Keratinocyte (primary cell): Measurements from ENCODE around the gene DAZL. TPM values are rescaled to one million over a fixed set of nuclear protein-coding genes. Genes with fewer than 3 reads are reported as not detected.

Experiments
- DNase-seq: peaks from one replicate; pipeline ENCODE4 v3.0.0-alpha.2; 2011; ENCODE audit warnings: low read depth, missing footprints, low spot score
- FAIRE-seq: peaks from 2 replicates; lab custom pipeline; 2011; peaks lifted over from hg19 to GRCh38; lab: Jason Lieb, UNC
- H2AFZ ChIP-seq: 2 replicates; pipeline ENCODE4 v1.6.0; 2012; ENCODE audit warnings: low read length, control low read depth, inconsistent platforms; ENCODE audit not compliant: control insufficient read depth
- H3K27ac ChIP-seq: 2 replicates; pipeline ENCODE4 v1.5.1; 2011; ENCODE audit warnings: low read length; ENCODE audit not compliant: control insufficient read depth, insufficient read depth
- H3K27me3 ChIP-seq: 3 replicates; pipeline ENCODE4 v1.6.0; 2011; ENCODE audit warnings: low read length; ENCODE audit not compliant: control insufficient read depth, insufficient read depth; ENCODE audit errors: extremely low read depth
- H3K36me3 ChIP-seq, 2 experiments: 2 replicates in 1 of 2; 3 replicates in 1 of 2; pipeline ENCODE4 v1.5.1; 2011; ENCODE audit warnings: low read length in 2 of 2, mild to moderate bottlenecking in 1 of 2; ENCODE audit not compliant: control insufficient read depth in 2 of 2, insufficient read depth in 2 of 2; ENCODE audit errors: extremely low read depth in 1 of 2
- H3K4me1 ChIP-seq: 3 replicates; pipeline ENCODE4 v1.5.1; 2011; ENCODE audit warnings: low read length; ENCODE audit not compliant: control insufficient read depth, insufficient read depth; ENCODE audit errors: extremely low read depth
- H3K4me2 ChIP-seq: 3 replicates; pipeline ENCODE4 v1.6.0; 2011; ENCODE audit warnings: low read depth, low read length; ENCODE audit not compliant: control insufficient read depth, insufficient read depth; ENCODE audit errors: extremely low read depth
- H3K4me3 ChIP-seq, 3 experiments: fragments of 200-600 bp in 1 of 3; sonication (generic) in 1 of 3; 2 replicates in 2 of 3; 3 replicates in 1 of 3; pipeline ENCODE4 v1.5.1; 2011 to 2016; ENCODE audit warnings: low read length in 3 of 3, mild to moderate bottlenecking in 3 of 3, control low read depth in 2 of 3, inconsistent platforms in 1 of 3, low read depth in 1 of 3, mixed read lengths in 1 of 3, mixed run types in 1 of 3, moderate library complexity in 1 of 3; ENCODE audit not compliant: control insufficient read depth in 2 of 3, insufficient read depth in 2 of 3; ENCODE audit errors: extremely low read depth in 1 of 3
- H3K79me2 ChIP-seq: 2 replicates; pipeline ENCODE4 v1.6.0; 2012; ENCODE audit warnings: low read length; ENCODE audit not compliant: control insufficient read depth, insufficient read depth
- H3K9ac ChIP-seq: 3 replicates; pipeline ENCODE4 v1.6.0; 2011; ENCODE audit warnings: low read length; ENCODE audit not compliant: control insufficient read depth, insufficient read depth; ENCODE audit errors: extremely low read depth
- H3K9me1 ChIP-seq: 3 replicates; pipeline ENCODE4 v1.6.0; 2011; ENCODE audit warnings: low read length; ENCODE audit not compliant: control insufficient read depth, insufficient read depth; ENCODE audit errors: extremely low read depth
- H3K9me3 ChIP-seq: 2 replicates; pipeline ENCODE4 v1.5.1; 2012; ENCODE audit warnings: low read depth, low read length; ENCODE audit not compliant: control insufficient read depth
- H4K20me1 ChIP-seq: 3 replicates; pipeline ENCODE4 v1.6.0; 2011; ENCODE audit warnings: low read length; ENCODE audit not compliant: control insufficient read depth, insufficient read depth; ENCODE audit errors: extremely low read depth
- CTCF ChIP-seq, 3 experiments: IDR thresholded peaks in 1 of 3; conservative IDR thresholded peaks in 1 of 3; optimal IDR thresholded peaks in 1 of 3; 2 replicates in 2 of 3; 3 replicates in 1 of 3; pipeline versions ENCODE3 to v1.5.1; 2011; ENCODE audit warnings: low read length in 3 of 3, mild to moderate bottlenecking in 3 of 3, moderate library complexity in 2 of 3, control low read depth in 1 of 3, inconsistent platforms in 1 of 3; ENCODE audit not compliant: insufficient read depth in 2 of 3; ENCODE audit errors: extremely low read depth in 1 of 3
- EZH2 ChIP-seq: IDR thresholded peaks from one replicate; pipeline ENCODE4 v1.6.1; 2012; ENCODE audit warnings: inconsistent platforms, mild to moderate bottlenecking, low read length, moderate library complexity
- dilution Hi-C: fragments of 300-500 bp; cut with MboI; formaldehyde crosslinking; loops from one replicate; pipeline ENCODE4 v1.7.0; 2020; ENCODE audit warnings: low sequenced_read_pairs; ENCODE audit not compliant: extremely low pct_ligation_motif_present
- polyA plus RNA-seq, 5 experiments: library from polyadenylated mRNA; depleted of rRNA in 3 of 5; stranded (reverse) in 3 of 5; stranded (forward) in 1 of 5; unstranded in 1 of 5; fragments of >200 nt; gene quantifications; 1 replicate in 1 of 5; 2 replicates in 3 of 5; 3 replicates in 1 of 5; pipeline versions ENCODE4 v1.2.1 to v1.2.3, GENCODE V29; 2011 to 2012; ENCODE audit warnings: missing spikeins in 2 of 5, low read depth in 1 of 5, low replicate concordance in 1 of 5

The DAZL gene
- polyA plus RNA-seq, 1 donor (not counting 4 experiments of a cell fraction or from before 2014, with no cell fraction given) = not detected

DNA sequence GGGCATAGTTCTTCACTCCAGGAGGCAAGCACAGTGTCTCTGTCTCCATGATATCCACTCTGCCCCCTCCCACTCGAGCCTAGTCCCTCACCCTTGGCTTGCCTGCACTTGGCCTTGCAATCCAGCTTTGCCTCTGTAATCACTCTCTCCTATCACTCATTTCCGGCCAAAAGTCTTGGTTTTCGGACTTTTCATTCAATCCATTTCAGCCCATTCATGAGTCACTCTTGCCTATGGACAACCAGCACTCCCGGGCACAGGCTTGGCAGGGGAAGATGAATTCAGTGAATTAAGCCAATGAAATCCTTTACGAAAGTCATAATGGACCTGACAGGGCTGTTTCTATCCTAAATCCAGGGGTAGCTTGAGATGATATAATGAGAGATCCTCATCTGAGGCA lies 21.7 kb downstream of the DAZL start:
- Histone ChIP-seq H3K9me3 (no peaks in the 10 kb centered on the region), H4K20me1 (no peaks in the 10 kb centered on the region), H3K4me1 (no peaks in the 10 kb centered on the region), H3K4me3 (no peak overlapping the region), H2AFZ (no peak overlapping the region), H3K9me1 (no peaks in the 10 kb centered on the region), H3K36me3 (no peaks in the 10 kb centered on the region), H3K27me3 (no peaks in the 10 kb centered on the region), H3K9ac (no peak overlapping the region), H3K27ac (no peak overlapping the region), H3K4me2 (no peak overlapping the region), H3K79me2 (no peaks in the 10 kb centered on the region)
- DNase-seq = no peak
- FAIRE-seq = no peak
- dilution Hi-C loops = no loop called here
- no peak for TF ChIP-seq CTCF (optimal IDR thresholded peaks at IDR 0.05 in 1 of 3, IDR thresholded peaks at IDR 0.05 in 1 of 3, conservative IDR thresholded peaks at IDR 0.05 in 1 of 3; ENCODE audit: extremely low read depth in 1 of 3, insufficient read depth in 2 of 3, low read length in 3 of 3)

DNA sequence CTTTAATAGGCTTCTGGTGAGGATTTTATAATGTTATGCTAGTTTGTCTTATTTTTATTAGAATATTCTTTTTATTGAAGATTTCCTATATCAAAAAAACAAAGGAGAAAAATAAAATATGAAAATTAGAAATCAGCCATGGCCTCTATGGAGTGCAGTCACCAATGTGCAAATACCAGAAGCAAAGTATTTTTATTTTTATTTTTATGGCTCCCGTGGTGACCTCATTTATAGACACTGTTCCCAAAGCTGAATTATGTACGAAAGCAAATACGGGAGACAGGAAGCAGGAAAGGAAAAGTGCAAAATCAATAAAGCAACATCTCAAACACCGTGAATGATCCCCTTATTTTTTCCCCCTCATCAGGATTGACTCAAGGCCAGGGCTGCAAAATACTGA lies 35.1 kb downstream of the DAZL start:
- H3K9me1 ChIP-seq = no peaks in the 10 kb centered on the region
- TF ChIP-seq CTCF (optimal IDR thresholded peaks at IDR 0.05 in 1 of 3, IDR thresholded peaks at IDR 0.05 in 1 of 3, conservative IDR thresholded peaks at IDR 0.05 in 1 of 3; ENCODE audit: extremely low read depth in 1 of 3, insufficient read depth in 2 of 3, low read length in 3 of 3) (no peak), EZH2 (no peak)
- dilution Hi-C loops = no loop called here
- no peak overlapping the region for H3K9ac ChIP-seq
- H3K4me3 ChIP-seq = no peak overlapping the region
- H3K79me2 ChIP-seq = no peaks in the 10 kb centered on the region
- no peak for DNase-seq
- no peak overlapping the region for H3K27ac ChIP-seq
- no peaks in the 10 kb centered on the region for H3K9me3 ChIP-seq
- no peak overlapping the region for H3K4me2 ChIP-seq
- no peaks in the 10 kb centered on the region for H3K4me1 ChIP-seq
- peaks cover 7% of the 10 kb centered on the region for H3K27me3 ChIP-seq
- no peak for FAIRE-seq
- no peak overlapping the region for H2AFZ ChIP-seq
- H3K36me3 ChIP-seq = no peaks in the 10 kb centered on the region
- H4K20me1 ChIP-seq = no peaks in the 10 kb centered on the region
